Right lung (tissue), 10 donors: Measurements from ENCODE around the gene TICRR. TPM values are rescaled to one million over a fixed set of nuclear protein-coding genes. Genes with fewer than 3 reads are reported as not detected.
"Not testable (repeated sequence)": the region's sequence is repeated elsewhere in the genome, so short reads cannot be mapped to it uniquely, and the experiment has no call there.

Source experiments
- DNase-seq, 2 donors: peaks; one replicate each; pipeline ENCODE4 v3.0.0-alpha.2; 2013
- long read RNA-seq, 8 donors: transcript quantifications; one replicate each; lab custom pipeline, GENCODE V29; 2026
- polyA plus RNA-seq, 5 donors: library from polyadenylated mRNA; unstranded; fragments of 120-200 nt; gene quantifications; one replicate each; pipeline versions ENCODE4 v1.2.1 to v1.2.3, GENCODE V29; 2013; ENCODE audit warnings: inconsistent platforms in 1 of 5, low replicate concordance in 1 of 5; ENCODE audit not compliant: insufficient read length in 5 of 5, insufficient read depth in 1 of 5

Gene TICRR, protein sequence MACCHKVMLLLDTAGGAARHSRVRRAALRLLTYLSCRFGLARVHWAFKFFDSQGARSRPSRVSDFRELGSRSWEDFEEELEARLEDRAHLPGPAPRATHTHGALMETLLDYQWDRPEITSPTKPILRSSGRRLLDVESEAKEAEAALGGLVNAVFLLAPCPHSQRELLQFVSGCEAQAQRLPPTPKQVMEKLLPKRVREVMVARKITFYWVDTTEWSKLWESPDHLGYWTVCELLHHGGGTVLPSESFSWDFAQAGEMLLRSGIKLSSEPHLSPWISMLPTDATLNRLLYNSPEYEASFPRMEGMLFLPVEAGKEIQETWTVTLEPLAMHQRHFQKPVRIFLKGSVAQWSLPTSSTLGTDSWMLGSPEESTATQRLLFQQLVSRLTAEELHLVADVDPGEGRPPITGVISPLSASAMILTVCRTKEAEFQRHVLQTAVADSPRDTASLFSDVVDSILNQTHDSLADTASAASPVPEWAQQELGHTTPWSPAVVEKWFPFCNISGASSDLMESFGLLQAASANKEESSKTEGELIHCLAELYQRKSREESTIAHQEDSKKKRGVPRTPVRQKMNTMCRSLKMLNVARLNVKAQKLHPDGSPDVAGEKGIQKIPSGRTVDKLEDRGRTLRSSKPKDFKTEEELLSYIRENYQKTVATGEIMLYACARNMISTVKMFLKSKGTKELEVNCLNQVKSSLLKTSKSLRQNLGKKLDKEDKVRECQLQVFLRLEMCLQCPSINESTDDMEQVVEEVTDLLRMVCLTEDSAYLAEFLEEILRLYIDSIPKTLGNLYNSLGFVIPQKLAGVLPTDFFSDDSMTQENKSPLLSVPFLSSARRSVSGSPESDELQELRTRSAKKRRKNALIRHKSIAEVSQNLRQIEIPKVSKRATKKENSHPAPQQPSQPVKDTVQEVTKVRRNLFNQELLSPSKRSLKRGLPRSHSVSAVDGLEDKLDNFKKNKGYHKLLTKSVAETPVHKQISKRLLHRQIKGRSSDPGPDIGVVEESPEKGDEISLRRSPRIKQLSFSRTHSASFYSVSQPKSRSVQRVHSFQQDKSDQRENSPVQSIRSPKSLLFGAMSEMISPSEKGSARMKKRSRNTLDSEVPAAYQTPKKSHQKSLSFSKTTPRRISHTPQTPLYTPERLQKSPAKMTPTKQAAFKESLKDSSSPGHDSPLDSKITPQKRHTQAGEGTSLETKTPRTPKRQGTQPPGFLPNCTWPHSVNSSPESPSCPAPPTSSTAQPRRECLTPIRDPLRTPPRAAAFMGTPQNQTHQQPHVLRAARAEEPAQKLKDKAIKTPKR (N-terminal part only)
- 10 to 100 TPM in 3 of 5 donors, 1 to 10 TPM in 2; 6.9 to 16.0 (median 11.0) TPM for polyA plus RNA-seq
- long read RNA-seq, donor 1 = 0 reads
- long read RNA-seq, donor 2, partial matches to known transcripts = 10 of 10 reads
- long read RNA-seq, donor 2, other reads (novel, unspliced or antisense) = 0 of 10 reads
- long read RNA-seq, donor 3, partial matches to known transcripts = 6 of 6 reads
- long read RNA-seq, donor 3, other reads (novel, unspliced or antisense) = 0 of 6 reads
- long read RNA-seq, donor 4 = 0 reads
- long read RNA-seq, donor 5, partial matches to known transcripts = 21 of 22 reads
- long read RNA-seq, donor 5, other reads (novel, unspliced or antisense) = 0 of 22 reads
- long read RNA-seq, donor 6 = 0 reads
- long read RNA-seq, donor 7 = 0 reads
- long read RNA-seq, donor 8, partial matches to known transcripts = 0 of 1 reads
- long read RNA-seq, donor 8, other reads (novel, unspliced or antisense) = 0 of 1 reads

GRCh38 chr15:89575146-89575655, at the start of gene TICRR:
TICRR (plus strand) TSS chr15:89575469; CDS start chr15:89575587, 118 bp downstream.
- DNase-seq = peak; percentile 98 to 99

- DNase-seq = no peak
Measured at GRCh38 chr15:89526181-89526580, 49.1 kb upstream of the TICRR start.

DNA sequence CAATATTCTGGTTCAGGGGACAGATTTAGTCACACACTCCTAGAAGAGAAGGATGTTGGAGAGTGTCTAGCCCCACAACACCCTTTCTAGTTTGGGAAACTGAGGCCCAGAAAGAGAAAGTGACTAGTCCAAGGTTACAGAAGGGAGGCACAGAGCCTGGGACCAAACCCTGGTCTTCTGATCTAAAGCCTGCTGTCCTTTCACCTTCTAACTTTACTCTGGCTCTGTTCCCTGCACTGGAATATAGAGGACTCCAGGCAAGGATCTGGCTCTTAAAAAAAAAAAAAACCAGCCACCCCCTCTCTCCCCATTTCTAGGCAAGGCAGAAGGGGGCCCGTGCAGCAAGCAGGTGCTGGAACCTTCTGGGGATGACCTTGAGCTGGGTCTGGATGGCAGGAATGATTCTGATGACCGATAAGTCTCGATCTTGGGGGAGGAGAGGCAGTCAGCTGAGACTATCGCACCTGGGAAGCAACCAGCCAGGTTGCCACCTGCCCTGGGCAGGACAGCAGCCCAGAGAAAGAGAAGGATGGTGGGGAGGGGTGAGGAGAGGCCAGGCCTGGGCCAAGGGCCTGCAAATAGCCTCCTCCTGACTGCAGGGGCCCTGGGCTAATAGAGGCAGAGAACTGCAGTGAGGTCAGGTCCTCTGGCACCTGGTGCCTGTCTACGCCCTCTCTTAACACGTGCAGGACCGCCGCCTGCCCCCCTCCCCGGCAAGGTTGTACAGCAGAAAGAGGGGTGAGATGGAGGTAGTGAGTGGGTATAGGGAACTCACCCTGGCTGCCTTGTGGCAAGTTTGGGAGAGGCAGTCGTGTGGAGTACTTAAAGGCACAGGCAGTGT, 48.4 kb upstream of the TICRR start:
- no peak for DNase-seq

DNA sequence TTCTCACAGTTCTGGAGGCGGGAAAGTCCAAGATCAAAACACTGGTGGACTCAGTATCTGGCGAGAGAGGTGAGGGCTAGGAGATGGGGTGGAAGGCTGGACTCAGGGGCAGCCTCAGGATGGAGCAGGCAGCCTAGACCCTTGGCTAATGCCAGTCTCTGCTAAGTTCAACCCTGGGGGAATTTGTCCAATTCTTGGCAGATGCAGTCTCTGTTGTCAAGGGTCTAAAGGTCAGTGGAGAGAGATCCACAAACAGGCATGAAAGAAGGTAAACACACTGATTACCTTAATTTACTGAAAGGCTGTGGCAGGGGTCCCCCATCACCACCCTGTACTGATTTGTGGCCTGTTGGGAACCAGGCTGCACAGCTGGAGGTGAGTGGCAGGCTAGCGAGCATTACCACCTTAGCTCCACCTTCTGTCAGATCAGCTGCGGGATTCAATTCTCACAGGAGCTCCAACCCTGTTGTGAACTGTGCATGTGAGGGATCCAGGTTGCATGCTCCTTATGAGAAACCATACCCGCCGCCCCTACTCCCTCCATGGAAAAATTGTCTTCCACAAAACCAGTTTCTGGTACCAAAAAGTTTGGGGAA, 46.4 kb upstream of the TICRR start:
- DNase-seq = no peak

DNA sequence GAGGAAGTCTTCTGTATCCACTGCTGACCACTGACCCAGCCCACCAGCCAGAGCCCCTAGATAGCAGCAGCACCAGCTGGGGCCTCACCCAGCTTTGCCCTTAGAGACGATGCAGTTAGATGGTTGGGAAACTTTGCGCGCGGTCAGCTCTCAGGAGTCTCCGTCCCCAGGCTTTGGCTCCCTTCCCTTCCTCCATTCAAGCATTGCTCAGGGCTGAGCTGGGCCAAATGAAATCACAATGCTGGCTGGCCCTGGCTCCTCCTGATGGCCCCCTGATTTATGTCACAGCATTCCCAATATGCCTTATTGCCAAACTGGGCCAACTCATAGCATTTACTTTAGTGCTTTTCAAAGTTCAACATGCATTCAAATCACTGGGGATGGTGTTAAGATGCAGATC, 44.3 kb upstream of the TICRR start:
- DNase-seq = no peak

DNA sequence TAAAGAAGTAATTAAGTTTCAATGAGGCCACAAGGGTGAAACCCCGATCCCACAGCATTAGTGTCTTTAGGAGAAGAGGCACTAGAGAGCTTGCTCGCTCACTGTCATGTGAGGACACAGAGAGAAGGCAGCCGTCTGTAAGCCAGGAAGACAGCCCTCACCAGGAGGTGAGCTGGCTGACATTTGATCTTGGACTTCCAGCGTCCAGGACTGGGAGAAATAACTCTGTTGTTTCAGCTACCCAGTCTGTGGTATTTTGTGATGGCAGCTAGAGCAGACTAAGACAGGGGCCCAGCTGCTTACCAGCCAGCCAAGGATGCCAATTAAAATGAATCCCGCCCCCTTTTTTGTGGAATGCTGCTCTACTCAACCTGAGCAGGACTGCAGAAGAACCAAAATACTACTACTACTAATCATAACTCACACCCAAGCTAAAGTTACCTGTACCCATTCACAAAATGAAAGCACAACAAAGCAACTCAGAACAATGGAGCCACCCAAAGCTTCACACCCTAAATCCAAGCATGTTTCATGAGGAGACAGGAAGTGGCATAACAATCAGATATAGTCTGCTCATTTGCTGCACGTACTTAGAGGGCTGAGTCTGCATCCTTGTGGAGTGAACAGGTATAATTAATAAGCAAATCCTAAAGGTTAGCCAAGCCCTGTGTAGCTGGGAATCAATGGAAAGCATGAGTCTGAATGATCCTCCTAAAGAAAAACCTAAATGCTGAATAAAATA, 43.3 kb upstream of the TICRR start:
- DNase-seq = no peak

DNA sequence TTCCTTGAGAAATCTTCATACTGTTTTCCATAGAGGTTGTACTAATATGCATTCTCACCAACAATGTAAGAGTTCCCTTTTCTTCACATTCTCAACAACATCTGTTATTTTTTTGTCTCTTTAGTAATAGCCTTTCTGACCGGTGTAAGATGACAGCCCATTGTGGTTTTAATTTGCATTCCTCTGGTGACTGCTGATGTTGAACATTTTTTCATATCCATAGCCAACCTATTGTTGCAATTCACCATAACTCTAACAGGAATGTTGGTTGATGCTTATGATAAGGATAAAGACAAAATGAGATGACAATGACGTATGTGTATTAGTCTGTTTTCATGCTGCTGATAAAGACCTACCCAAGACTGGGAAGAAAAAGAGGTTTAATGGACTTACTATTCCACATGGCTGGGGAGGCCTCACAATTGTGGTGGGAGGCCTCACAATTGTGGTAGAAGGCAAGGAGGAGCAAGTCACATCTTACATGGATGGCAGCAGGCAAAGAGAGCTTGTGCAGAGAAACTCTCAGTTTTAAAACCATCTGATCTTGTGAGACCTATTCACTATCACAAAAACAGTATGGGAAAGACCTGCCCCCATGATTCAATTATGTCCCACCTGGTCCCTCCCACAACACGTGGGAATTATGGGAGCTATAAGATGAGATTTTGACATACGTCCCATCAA, 41.3 kb upstream of the TICRR start:
- DNase-seq = no peak

- DNase-seq = no peak
Measured at GRCh38 chr15:89539027-89539426, 36.2 kb upstream of the TICRR start.

DNA sequence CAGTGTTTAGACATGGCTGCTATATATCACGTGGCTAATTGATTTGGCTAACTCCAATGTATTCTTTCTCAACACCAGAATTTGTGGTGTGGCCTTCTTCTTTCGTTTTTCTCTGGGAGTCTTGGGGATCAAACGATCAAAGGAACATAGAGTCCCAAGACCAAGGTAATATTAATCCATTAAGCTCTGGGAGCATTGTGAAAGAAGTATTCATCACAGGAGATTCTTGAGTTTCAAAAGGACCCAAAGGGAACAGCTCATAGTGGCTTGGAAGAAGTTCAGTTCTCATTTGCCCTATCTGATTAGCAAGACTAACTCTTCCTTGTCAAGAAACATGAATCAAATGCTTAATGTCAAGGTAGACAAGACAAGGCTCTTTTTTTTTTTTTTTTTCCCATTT, 32.9 kb upstream of the TICRR start:
- no peak for DNase-seq

GRCh38 chr15:89543389-89543788, 31.9 kb upstream of the TICRR start:
- no peak for DNase-seq

GRCh38 chr15:89549138-89549537, 26.1 kb upstream of the TICRR start:
- DNase-seq = not testable (repeated sequence)

GRCh38 chr15:89550427-89550826, 24.8 kb upstream of the TICRR start:
- no peak for DNase-seq

- no peak for DNase-seq
Measured at GRCh38 chr15:89551550-89551949, 23.7 kb upstream of the TICRR start.

DNA sequence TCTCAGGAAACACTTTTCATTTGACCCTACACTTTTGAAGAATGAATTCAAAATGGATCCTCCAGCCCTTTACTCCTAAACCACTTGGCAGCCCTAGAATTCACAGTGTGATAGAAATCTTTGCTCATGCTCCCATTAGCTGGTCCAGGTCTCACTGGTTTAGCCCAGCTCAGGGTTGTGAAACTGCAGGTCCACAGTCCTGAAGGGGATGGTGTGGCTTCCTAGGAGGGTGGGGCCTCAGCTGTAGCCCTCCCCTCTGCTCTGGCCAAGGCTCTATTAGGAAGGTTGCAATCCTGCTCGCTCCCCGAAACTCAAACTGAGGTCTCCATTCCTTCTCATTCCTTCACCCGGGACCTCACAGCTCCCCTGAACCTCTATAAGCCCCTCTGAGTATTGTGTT, 21.6 kb upstream of the TICRR start:
- no peak for DNase-seq

- no peak for DNase-seq
Measured at GRCh38 chr15:89554247-89554646, 21.0 kb upstream of the TICRR start.

DNA sequence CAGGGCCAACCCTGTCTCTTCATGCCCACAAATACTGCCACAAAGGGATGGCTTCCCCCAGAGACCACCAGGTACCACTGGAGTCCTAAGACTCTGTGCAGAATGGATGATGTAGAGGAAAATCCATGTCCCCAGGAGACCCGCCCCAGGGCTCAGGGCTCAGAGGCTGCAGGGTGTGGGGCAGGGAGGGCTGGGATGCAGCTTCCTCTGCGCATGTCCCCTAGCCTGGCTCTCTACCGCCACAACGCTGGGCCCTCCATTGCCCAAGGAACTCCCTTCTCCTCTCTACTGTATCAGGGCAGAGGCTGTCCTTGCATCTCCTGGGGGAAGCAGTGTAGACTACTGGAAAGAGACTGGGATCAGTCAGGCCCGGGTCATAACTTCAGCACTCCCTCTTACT, 19.5 kb upstream of the TICRR start:
- no peak for DNase-seq

- peak; percentile 31 to 59 for DNase-seq
Measured at GRCh38 chr15:89556413-89557262, 18.6 kb upstream of the TICRR start.
